BJ (cell line): ENCODE results near the gene TWNK. TPM values are rescaled to one million over a fixed set of nuclear protein-coding genes. Genes with fewer than 3 reads are reported as not detected.

Source experiments
- CTCF ChIA-PET: fragments of 350-600 bp; formaldehyde crosslinking; extraction: SDS; loops from one replicate; lab custom pipeline; 2021; ENCODE audit warnings: antibody characterized with exemption, inconsistent platforms; lab: Yijun Ruan, JAX
- POLR2A ChIA-PET: fragments of 300-600 bp; sonication (Branson Sonifier 250); formaldehyde crosslinking; extraction: SDS; loops from one replicate; lab custom pipeline; 2021; ENCODE audit warnings: antibody characterized with exemption; lab: Charles Lee
- DNase-seq: peaks from one replicate; pipeline ENCODE4 v3.0.0-alpha.2; 2011; ENCODE audit warnings: low read depth
- H3K27me3 ChIP-seq: 2 replicates; pipeline ENCODE4 v1.6.0; 2011; ENCODE audit warnings: low read length; ENCODE audit not compliant: control insufficient read depth, insufficient read depth
- H3K36me3 ChIP-seq: 2 replicates; pipeline ENCODE4 v1.5.1; 2011; ENCODE audit warnings: low read length; ENCODE audit not compliant: control insufficient read depth, insufficient read depth
- H3K4me3 ChIP-seq: 2 replicates; pipeline ENCODE4 v1.5.1; 2011; ENCODE audit warnings: low read depth, mild to moderate bottlenecking, control low read depth, low read length
- polyA plus RNA-seq: library from polyadenylated mRNA; depleted of rRNA; stranded (reverse); fragments of >200 nt; gene quantifications from 2 replicates; pipeline ENCODE4 v1.2.3, GENCODE V29; 2011
- TF ChIP-seq, protein P1 (sequence below): IDR thresholded peaks from 2 replicates; pipeline ENCODE4 v1.5.1; 2011; ENCODE audit warnings: low read depth, mild to moderate bottlenecking, control low read depth, inconsistent platforms, low read length, moderate library complexity; ENCODE audit not compliant: insufficient read depth

The TWNK gene
- polyA plus RNA-seq, 1 experiment = 5.5 TPM

DNA sequence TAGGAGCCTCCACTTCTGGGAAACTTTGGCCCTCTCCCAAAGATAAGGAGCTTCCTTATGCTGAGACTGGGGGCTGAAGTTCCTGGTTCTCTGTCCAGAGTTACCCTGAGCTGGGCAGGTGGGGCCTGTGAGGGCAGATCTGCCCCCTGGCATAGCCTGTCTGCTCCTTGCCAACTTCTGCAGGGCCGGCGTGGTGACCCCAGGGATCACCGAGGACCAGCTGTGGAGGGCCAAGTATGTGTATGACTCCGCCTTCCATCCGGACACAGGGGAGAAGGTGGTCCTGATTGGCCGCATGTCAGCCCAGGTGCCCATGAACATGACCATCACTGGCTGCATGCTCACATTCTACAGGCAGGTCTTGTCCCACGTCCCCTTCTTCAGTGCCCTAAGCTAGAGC is 48.0 kb downstream of the TWNK start:
- TF ChIP-seq, protein P1, sequence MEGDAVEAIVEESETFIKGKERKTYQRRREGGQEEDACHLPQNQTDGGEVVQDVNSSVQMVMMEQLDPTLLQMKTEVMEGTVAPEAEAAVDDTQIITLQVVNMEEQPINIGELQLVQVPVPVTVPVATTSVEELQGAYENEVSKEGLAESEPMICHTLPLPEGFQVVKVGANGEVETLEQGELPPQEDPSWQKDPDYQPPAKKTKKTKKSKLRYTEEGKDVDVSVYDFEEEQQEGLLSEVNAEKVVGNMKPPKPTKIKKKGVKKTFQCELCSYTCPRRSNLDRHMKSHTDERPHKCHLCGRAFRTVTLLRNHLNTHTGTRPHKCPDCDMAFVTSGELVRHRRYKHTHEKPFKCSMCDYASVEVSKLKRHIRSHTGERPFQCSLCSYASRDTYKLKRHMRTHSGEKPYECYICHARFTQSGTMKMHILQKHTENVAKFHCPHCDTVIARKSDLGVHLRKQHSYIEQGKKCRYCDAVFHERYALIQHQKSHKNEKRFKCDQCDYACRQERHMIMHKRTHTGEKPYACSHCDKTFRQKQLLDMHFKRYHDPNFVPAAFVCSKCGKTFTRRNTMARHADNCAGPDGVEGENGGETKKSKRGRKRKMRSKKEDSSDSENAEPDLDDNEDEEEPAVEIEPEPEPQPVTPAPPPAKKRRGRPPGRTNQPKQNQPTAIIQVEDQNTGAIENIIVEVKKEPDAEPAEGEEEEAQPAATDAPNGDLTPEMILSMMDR = no peak
- Histone ChIP-seq H3K27me3 (no peaks in the 10 kb centered on the region), H3K36me3 (peaks cover 46% of the 10 kb centered on the region), H3K4me3 (no peak overlapping the region)
- no peak for DNase-seq
- POLR2A ChIA-PET = interaction anchor here (0.5 kb wide), 1 partner anchor 596 kb away, joined by 5 read pairs; no protein-coding TSS in a partner anchor
- CTCF ChIA-PET = interaction anchor here (1.0 to 27.0 kb wide), 5 partner anchors 10 to 107 kb away, joined by 3 to 676 read pairs (median 4); partner anchors contain the start of gene KAZALD1

DNA sequence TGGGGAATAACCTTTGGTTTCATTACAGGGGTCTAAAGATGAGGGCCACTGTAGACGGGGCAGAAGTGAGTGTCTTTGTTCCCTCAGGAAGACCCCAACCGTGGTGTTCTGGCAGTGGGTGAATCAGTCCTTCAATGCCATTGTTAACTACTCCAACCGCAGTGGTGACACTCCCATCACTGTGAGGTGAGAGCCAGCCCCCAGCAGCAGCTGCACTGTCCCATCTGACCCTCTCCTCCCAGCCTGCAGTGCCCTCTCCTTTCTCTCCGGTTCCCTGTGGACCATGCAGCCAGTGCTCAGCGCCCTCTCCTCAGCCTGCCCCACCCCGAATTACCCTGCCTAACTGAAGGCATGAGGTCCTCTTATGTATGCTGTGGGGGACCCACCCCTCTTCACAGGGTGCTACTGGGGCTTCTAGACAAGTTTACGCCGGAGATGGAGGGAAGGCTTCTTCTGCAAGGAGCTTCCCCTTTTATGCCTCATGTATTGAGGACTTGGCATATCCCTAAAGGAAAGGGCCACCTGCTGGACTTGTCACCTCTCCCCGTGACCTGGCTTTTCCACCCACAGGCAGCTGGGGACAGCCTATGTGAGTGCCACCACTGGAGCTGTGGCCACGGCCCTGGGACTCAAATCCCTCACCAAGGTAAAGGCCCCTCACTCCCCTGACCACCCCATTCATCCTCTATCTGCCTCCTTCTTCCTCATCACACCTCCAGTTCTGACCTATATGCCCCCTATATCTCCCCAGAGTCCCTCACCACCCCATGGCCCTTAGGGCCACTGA is 48.8 kb downstream of the TWNK start:
- no peak for DNase-seq
- Histone ChIP-seq H3K27me3 (no peaks in the 10 kb centered on the region), H3K36me3 (peaks cover 46% of the 10 kb centered on the region), H3K4me3 (no peak overlapping the region)
- ChIA-PET POLR2A (no interaction called here), CTCF (interaction anchor here (0.6 to 27.0 kb wide), 4 partner anchors 9 to 26 kb away, joined by 4 to 676 read pairs (median 99); partner anchors contain the start of gene KAZALD1)
- TF ChIP-seq, protein P1 = no peak

DNA sequence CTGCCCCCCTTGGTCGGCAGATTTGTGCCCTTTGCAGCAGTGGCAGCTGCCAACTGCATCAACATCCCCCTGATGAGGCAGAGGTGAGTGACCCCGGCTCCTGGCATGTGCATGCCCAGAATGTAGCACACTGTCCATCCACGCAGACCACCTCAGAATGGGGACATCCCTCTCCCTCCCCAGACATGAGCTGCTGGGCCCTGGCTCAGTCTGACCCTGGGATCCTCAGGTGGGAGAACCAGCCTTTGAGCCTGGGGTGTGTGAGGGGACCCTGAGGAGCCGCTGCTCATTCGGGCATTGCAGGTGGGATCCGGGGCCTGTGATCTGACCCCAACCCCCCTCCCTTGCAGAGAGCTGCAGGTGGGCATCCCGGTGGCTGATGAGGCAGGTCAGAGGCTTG is 49.4 kb downstream of the TWNK start:
- POLR2A ChIA-PET = no interaction called here
- Histone ChIP-seq H3K36me3 (peaks cover 46% of the 10 kb centered on the region), H3K4me3 (no peak overlapping the region), H3K27me3 (no peaks in the 10 kb centered on the region)
- TF ChIP-seq, protein P1 = no peak
- CTCF ChIA-PET = interaction anchor here (0.6 to 27.0 kb wide), 3 partner anchors 9 to 26 kb away, joined by 4 to 676 read pairs (median 194); partner anchors contain the start of gene KAZALD1
- no peak for DNase-seq

DNA sequence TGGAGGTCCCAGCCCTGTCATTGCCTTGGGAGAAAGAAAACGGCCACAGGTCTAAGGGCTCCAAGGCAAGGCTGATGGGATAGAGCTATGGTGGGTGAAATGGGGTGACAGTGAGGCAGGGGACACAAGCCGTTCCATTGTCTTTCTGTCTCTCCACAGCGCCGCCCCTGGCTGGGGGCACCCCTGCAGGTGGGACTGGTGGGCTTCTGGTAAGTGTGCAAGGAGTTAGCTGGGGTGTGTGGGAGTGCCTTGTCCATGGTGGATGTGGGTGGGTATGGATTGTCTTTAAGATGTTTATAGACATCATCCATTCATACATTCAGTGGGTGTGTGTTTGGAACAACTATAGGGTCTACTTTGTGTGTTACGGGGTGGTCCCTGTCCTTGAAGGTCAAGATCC is 51.1 kb downstream of the TWNK start:
- H3K27me3 ChIP-seq = no peaks in the 10 kb centered on the region
- ChIA-PET CTCF (interaction anchor here (0.9 to 27.0 kb wide), 2 partner anchors 24 to 57 kb away, joined by 3 to 676 read pairs; partner anchors contain the start of gene KAZALD1), POLR2A (no interaction called here)
- TF ChIP-seq, protein P1 = no peak
- H3K36me3 ChIP-seq = peaks cover 46% of the 10 kb centered on the region
- no peak for DNase-seq
- H3K4me3 ChIP-seq = no peak overlapping the region

DNA sequence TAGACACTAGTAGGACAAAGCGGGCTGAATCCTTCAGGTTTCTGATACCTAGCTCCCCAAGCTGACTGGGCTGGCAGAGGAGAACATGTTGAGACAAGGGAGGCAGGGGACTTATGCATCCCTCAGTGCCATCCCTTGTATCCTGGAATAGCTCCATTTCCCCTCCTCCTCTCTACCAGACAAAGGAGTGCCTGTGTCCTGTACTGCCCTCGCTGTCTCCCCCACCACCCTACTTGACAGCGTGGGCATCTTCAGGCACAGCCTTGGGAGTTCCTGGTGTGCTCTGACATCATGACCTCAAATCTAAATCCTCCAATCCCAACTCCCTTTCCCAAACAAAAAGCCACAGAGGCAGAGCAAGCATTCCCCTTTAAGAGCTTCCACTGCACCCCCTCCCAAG is 52.7 kb downstream of the TWNK start:
- POLR2A ChIA-PET = no interaction called here

More for the DNA sequence above, 52.7 kb downstream of the TWNK start:
- no peak for DNase-seq
- Histone ChIP-seq H3K4me3 (no peak overlapping the region), H3K36me3 (peaks cover 44% of the 10 kb centered on the region), H3K27me3 (no peaks in the 10 kb centered on the region)
- TF ChIP-seq, protein P1 = no peak
- CTCF ChIA-PET = interaction anchor here (0.6 to 27.0 kb wide), 6 partner anchors 9 to 860 kb away, joined by 3 to 676 read pairs (median 4); partner anchors contain the start of genes KAZALD1, PDZD7 and SFXN3
